GM12873 (cell line): Measurements from ENCODE around the gene BRICD5.

Experiments
- CTCF ChIP-seq: IDR thresholded peaks from 2 replicates; pipeline ENCODE4 v1.5.1; 2012; ENCODE audit warnings: low read depth, mild to moderate bottlenecking, moderate library complexity, low read length, control low read depth; ENCODE audit not compliant: insufficient read depth; ENCODE audit errors: missing control alignments

The BRICD5 gene

GRCh38 chr16:2235234-2235651 is 24.6 kb upstream of the BRICD5 start:
- no peak for TF ChIP-seq CTCF

- no peak for TF ChIP-seq CTCF
Measured at GRCh38 chr16:2234813-2235170, 24.1 kb upstream of the BRICD5 start.

- TF ChIP-seq CTCF, result no peak
Measured at GRCh38 chr16:2233872-2234812, 23.5 kb upstream of the BRICD5 start.

- no peak for TF ChIP-seq CTCF
Measured at GRCh38 chr16:2233046-2233775, 22.5 kb upstream of the BRICD5 start.

GRCh38 chr16:2232094-2232990 is 21.7 kb upstream of the BRICD5 start:
- no peak for TF ChIP-seq CTCF

GRCh38 chr16:2231016-2231931 is 20.6 kb upstream of the BRICD5 start:
- no peak for TF ChIP-seq CTCF
